GM23248 (cell line): ENCODE data around the gene TNNI3. TPM values are rescaled to one million over a fixed set of nuclear protein-coding genes. Genes with fewer than 3 reads are reported as not detected.

Source experiments
- DNase-seq: peaks from one replicate; pipeline ENCODE4 v3.0.0-alpha.2; 2015
- H2AFZ ChIP-seq: fragments of 200-600 bp; sonication (generic); 2 replicates; pipeline ENCODE4 v1.6.1; 2016; ENCODE audit warnings: antibody characterized with exemption
- H3F3A ChIP-seq: fragments of 200-600 bp; sonication (generic); 2 replicates; pipeline ENCODE4 v1.6.1; 2016; ENCODE audit warnings: mild to moderate bottlenecking, antibody characterized with exemption, mixed run types; ENCODE audit not compliant: insufficient read depth
- H3K27ac ChIP-seq: fragments of 200-600 bp; sonication (generic); 2 replicates; pipeline ENCODE4 v1.5.1; 2016; ENCODE audit warnings: mild to moderate bottlenecking
- H3K27me3 ChIP-seq: fragments of 200-600 bp; sonication (generic); replicated peaks from 2 replicates; pipeline ENCODE4 v1.6.1; 2016; ENCODE audit warnings: mild to moderate bottlenecking; ENCODE audit not compliant: insufficient read depth
- H3K36me3 ChIP-seq: fragments of 200-600 bp; sonication (generic); 2 replicates; pipeline ENCODE4 v1.6.1; 2016; ENCODE audit warnings: low read depth, mild to moderate bottlenecking
- H3K4me1 ChIP-seq: fragments of 200-600 bp; sonication (generic); 2 replicates; pipeline ENCODE4 v1.6.1; 2016; ENCODE audit warnings: mild to moderate bottlenecking; ENCODE audit not compliant: insufficient read depth
- H3K4me2 ChIP-seq: fragments of 200-600 bp; sonication (generic); one replicate; pipeline ENCODE4 v1.6.1; 2016; ENCODE audit warnings: mild to moderate bottlenecking; ENCODE audit not compliant: unreplicated experiment
- H3K4me3 ChIP-seq: fragments of 200-600 bp; sonication (generic); 2 replicates; pipeline ENCODE4 v1.5.1; 2016; ENCODE audit warnings: mild to moderate bottlenecking
- H3K79me2 ChIP-seq: fragments of 200-600 bp; sonication (generic); 2 replicates; pipeline ENCODE4 v1.6.1; 2016; ENCODE audit warnings: mild to moderate bottlenecking; ENCODE audit not compliant: insufficient read depth
- H3K9ac ChIP-seq: fragments of 200-600 bp; sonication (generic); 2 replicates; pipeline ENCODE4 v1.6.1; 2016; ENCODE audit warnings: mild to moderate bottlenecking
- H3K9me2 ChIP-seq: fragments of 200-600 bp; sonication (generic); 2 replicates; pipeline ENCODE4 v1.6.1; 2016; ENCODE audit warnings: mixed run types, mild to moderate bottlenecking, moderate library complexity; ENCODE audit not compliant: insufficient read depth
- H3K9me3 ChIP-seq: fragments of 200-600 bp; sonication (generic); one replicate; pipeline ENCODE4 v1.6.1; 2017; ENCODE audit warnings: low read depth
- H4K20me1 ChIP-seq: fragments of 200-600 bp; sonication (generic); 2 replicates; pipeline ENCODE4 v1.6.0; 2016; ENCODE audit not compliant: insufficient read depth
- EZH2 ChIP-seq: fragments of 200-600 bp; sonication (generic); IDR thresholded peaks from 2 replicates; pipeline ENCODE4 v1.6.1; 2018; ENCODE audit warnings: antibody characterized with exemption, mild to moderate bottlenecking; ENCODE audit not compliant: insufficient read depth, poor library complexity, severe bottlenecking
- EZH2phosphoT487 ChIP-seq: fragments of 200-600 bp; sonication (generic); IDR thresholded peaks from 2 replicates; pipeline ENCODE4 v1.6.1; 2018; ENCODE audit warnings: antibody characterized with exemption, moderate library complexity, mild to moderate bottlenecking, low read depth; ENCODE audit not compliant: insufficient read depth
- WGBS, 2 experiments: methylation state at CpG; one replicate each; pipeline ENCODE4 v1.1.6; 2015 to 2017; ENCODE audit warnings: low lambda C conversion rate in 2 of 2, low coverage in 1 of 2; ENCODE audit errors: missing lambda C conversion rate in 2 of 2; 5-methylcytosine and 5-hydroxymethylcytosine counted together
- in situ Hi-C: fragments of 300-500 bp; cut with MboI; formaldehyde crosslinking; loops from 2 replicates; pipeline ENCODE4 v1.15.0; 2020
- polyA plus RNA-seq: library from polyadenylated mRNA; unstranded; fragments of >200 nt; fragmentation: Nextera tagmentation; extraction: Ambion mirVana; gene quantifications from 2 replicates; pipeline ENCODE4 v1.2.1, GENCODE V29; 2016
- total RNA-seq: library from RNA; depleted of rRNA; stranded (reverse); fragments of >200 nt; shearing (Covaris generic); gene quantifications from 2 replicates; pipeline ENCODE4 v1.2.3, GENCODE V29; 2014

The TNNI3 gene
- total and polyA plus RNA-seq, 2 experiments from 2014 or later, result not detected

GRCh38 chr19:55131421-55131820 is 26.1 kb downstream of the TNNI3 start:
- 33 to 37% methylated on average over 16 of the region's 16 CpGs for WGBS, 2 experiments
- H3K4me1 ChIP-seq, result no peaks in the 10 kb centered on the region
- in situ Hi-C loops, result loop anchor here (25.0 kb wide), 1 partner anchor 506 kb away; the partner anchor contains the start of genes CCDC106, ZNF580 and ZNF581

DNA sequence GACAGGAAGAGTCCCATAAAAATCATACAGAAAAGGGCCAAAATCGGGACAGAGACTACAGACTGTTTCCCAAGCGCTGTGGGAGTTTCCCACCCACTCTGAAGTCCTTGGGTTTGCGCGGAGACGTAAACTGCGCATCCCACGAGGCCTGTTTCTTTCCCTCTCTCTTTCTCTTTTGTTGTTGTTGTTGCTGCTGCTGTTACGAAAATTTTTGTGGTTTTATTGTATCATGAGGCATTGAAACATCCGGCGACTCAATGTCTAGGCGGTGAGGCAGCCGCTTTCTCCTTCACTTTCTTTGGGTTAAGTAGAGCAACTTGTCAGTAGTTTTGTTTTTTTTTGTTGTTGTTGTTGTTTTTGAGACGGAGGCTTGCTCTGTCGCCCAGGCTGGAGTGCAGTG is 38.5 kb downstream of the TNNI3 start:
- peaks cover 18% of the 10 kb centered on the region for H3K4me1 ChIP-seq
- H3K9me2 ChIP-seq, result no peaks in the 10 kb centered on the region
- H3F3A ChIP-seq, result no peaks in the 10 kb centered on the region; the same call in 1 of the 2 replicates
- no peaks in the 10 kb centered on the region for H4K20me1 ChIP-seq
- H3K27me3 ChIP-seq, result peaks cover 10% of the 10 kb centered on the region; the same call in 1 of the 2 replicates
- H3K79me2 ChIP-seq, result peaks cover 30% of the 10 kb centered on the region
- H3K9me3 ChIP-seq, result no peaks in the 10 kb centered on the region
- H3K4me2 ChIP-seq, result no peak overlapping the region
- peak overlapping the region; percentile 92 for H2AFZ ChIP-seq
- WGBS, 2 experiments, result 81 to 83% methylated on average over 14 of the region's 14 CpGs
- in situ Hi-C loops, result no loop called here
- no peak overlapping the region for H3K9ac ChIP-seq
- TF ChIP-seq EZH2, result no peak
- no peak for TF ChIP-seq EZH2phosphoT487
- no peak overlapping the region for H3K4me3 ChIP-seq
- no peaks in the 10 kb centered on the region for H3K36me3 ChIP-seq
- no peak overlapping the region for H3K27ac ChIP-seq
- no peak for DNase-seq

More at GRCh38 chr19:55131421-55131820, 26.1 kb downstream of the TNNI3 start:
- peaks cover 4% of the 10 kb centered on the region; the same call in 1 of the 2 replicates for H3K27me3 ChIP-seq
- H3K27ac ChIP-seq, result no peak overlapping the region
- TF ChIP-seq EZH2phosphoT487, result no peak
- no peak for TF ChIP-seq EZH2
- no peak overlapping the region for H3K4me2 ChIP-seq
- H3K9me3 ChIP-seq, result no peaks in the 10 kb centered on the region
- H3F3A ChIP-seq, result no peaks in the 10 kb centered on the region
- no peak overlapping the region for H3K4me3 ChIP-seq
- no peaks in the 10 kb centered on the region for H4K20me1 ChIP-seq
- no peaks in the 10 kb centered on the region for H3K9me2 ChIP-seq
- H3K9ac ChIP-seq, result no peak overlapping the region
- H3K36me3 ChIP-seq, result no peaks in the 10 kb centered on the region
- DNase-seq, result peak; percentile 37
- no peaks in the 10 kb centered on the region for H3K79me2 ChIP-seq
- H2AFZ ChIP-seq, result no peak overlapping the region

- 19 to 23% methylated on average over 22 of the region's 22 CpGs for WGBS, 2 experiments
- H2AFZ ChIP-seq, result peak overlapping the region; percentile 92
- in situ Hi-C loops, result no loop called here
- H3K27me3 ChIP-seq, result 0 out of 2 replicates have a peak, but pooled peaks cover 6% of the 10 kb centered on the region
- H3K9ac ChIP-seq, result peak overlapping the region; percentile 78
- peak overlapping the region; percentile 76 for H3K27ac ChIP-seq
- no peaks in the 10 kb centered on the region for H3K36me3 ChIP-seq
- no peaks in the 10 kb centered on the region for H3K9me3 ChIP-seq
- peaks cover 36% of the 10 kb centered on the region for H3K79me2 ChIP-seq
- H3F3A ChIP-seq, result no peaks in the 10 kb centered on the region; the same call in 1 of the 2 replicates
- no peaks in the 10 kb centered on the region for H4K20me1 ChIP-seq
- H3K4me2 ChIP-seq, result peak overlapping the region; percentile 80
- peak; percentile 34 for DNase-seq
- TF ChIP-seq EZH2phosphoT487 (no peak), EZH2 (no peak)
- H3K4me1 ChIP-seq, result peaks cover 20% of the 10 kb centered on the region
- peak overlapping the region; percentile 74 for H3K4me3 ChIP-seq
- H3K9me2 ChIP-seq, result no peaks in the 10 kb centered on the region
Observed at GRCh38 chr19:55118401-55118991, 39.0 kb downstream of the TNNI3 start.

GRCh38 chr19:55117663-55118391 is 39.7 kb downstream of the TNNI3 start:
- no peaks in the 10 kb centered on the region; the same call in 1 of the 2 replicates for H3F3A ChIP-seq
- TF ChIP-seq EZH2 (no peak), EZH2phosphoT487 (no peak)
- H3K9me2 ChIP-seq, result no peaks in the 10 kb centered on the region
- in situ Hi-C loops, result no loop called here
- H3K4me2 ChIP-seq, result peak overlapping the region; percentile 80
- H3K27me3 ChIP-seq, result no peaks in the 10 kb centered on the region
- H3K9me3 ChIP-seq, result no peaks in the 10 kb centered on the region
- H2AFZ ChIP-seq, result peak overlapping the region; percentile 92
- H3K27ac ChIP-seq, result peak overlapping the region; percentile 76
- H3K79me2 ChIP-seq, result peaks cover 43% of the 10 kb centered on the region
- peaks cover 26% of the 10 kb centered on the region for H3K4me1 ChIP-seq
- no peaks in the 10 kb centered on the region for H4K20me1 ChIP-seq
- peak overlapping the region; percentile 74 for H3K4me3 ChIP-seq
- H3K9ac ChIP-seq, result peak overlapping the region; percentile 78
- no peaks in the 10 kb centered on the region for H3K36me3 ChIP-seq
- DNase-seq, result peak; percentile 100
- 0 to 2% methylated on average over 42 to 44 of the region's 44 CpGs for WGBS, 2 experiments
